ENCODE measurements around the gene KIAA1328. TPM values are rescaled to one million over a fixed set of nuclear protein-coding genes. Genes with fewer than 3 reads are reported as not detected.

The KIAA1328 gene
- total and polyA plus RNA-seq, 7 donors = 1.3 to 4.4 (median 3.5) TPM

GRCh38 chr18:36843199-36843598 lies 14.3 kb downstream of the KIAA1328 start:
- intact Hi-C loops (cut with DNase I) = no loop called here
- 90 to 96% (median 93%) methylated on average over 5 of the region's 5 CpGs for WGBS, 3 donors
- TF ChIP-seq CTCF (IDR thresholded peaks at IDR 0.05) = no peak

GRCh38 chr18:36843784-36844183 lies 14.9 kb downstream of the KIAA1328 start:
- H3K27me3 ChIP-seq (ENCODE audit: insufficient read depth in 3 of 3, low read length in 2 of 3) = no peaks in the 10 kb centered on the region
- no peaks in the 10 kb centered on the region for H3K4me1 ChIP-seq
- H3K36me3 ChIP-seq (ENCODE audit: insufficient read depth in 1 of 2, low read depth in 1 of 2) = no peaks in the 10 kb centered on the region
- WGBS, 3 donors = 89 to 96% (median 92%) methylated on average over 2 of the region's 2 CpGs
- H3K27ac ChIP-seq = no peak overlapping the region
- intact Hi-C loops (cut with DNase I) = no loop called here
- no peaks in the 10 kb centered on the region for H3K9me3 ChIP-seq
- H3K4me3 ChIP-seq = no peak overlapping the region
- no peak for DNase-seq
- no peak for TF ChIP-seq CTCF (IDR thresholded peaks at IDR 0.05)
- ATAC-seq = no peak

More at GRCh38 chr18:36843199-36843598, 14.3 kb downstream of the KIAA1328 start:
- Histone ChIP-seq H3K9me3 (no peaks in the 10 kb centered on the region), H3K4me1 (no peaks in the 10 kb centered on the region), H3K4me3 (no peak overlapping the region), H3K27ac (no peak overlapping the region), H3K36me3 (ENCODE audit: insufficient read depth in 1 of 2, low read depth in 1 of 2) (no peaks in the 10 kb centered on the region), H3K27me3 (ENCODE audit: insufficient read depth in 3 of 3, low read length in 2 of 3) (no peaks in the 10 kb centered on the region)
- ATAC-seq (no peak), DNase-seq (no peak)

- H3K36me3 ChIP-seq (ENCODE audit: insufficient read depth in 1 of 2, low read depth in 1 of 2) = no peaks in the 10 kb centered on the region
- no peak overlapping the region for H3K4me3 ChIP-seq
- TF ChIP-seq CTCF (IDR thresholded peaks at IDR 0.05) = no peak
- peaks cover 5% of the 10 kb centered on the region for H3K9me3 ChIP-seq
- 95 to 100% (median 99%) methylated on average over 2 of the region's 2 CpGs for WGBS, 3 donors
- H3K4me1 ChIP-seq = no peaks in the 10 kb centered on the region
- intact Hi-C loops (cut with DNase I) = no loop called here
- DNase-seq (no peak), ATAC-seq (no peak)
- H3K27me3 ChIP-seq (ENCODE audit: insufficient read depth in 3 of 3, low read length in 2 of 3) = no peaks in the 10 kb centered on the region
- no peak overlapping the region for H3K27ac ChIP-seq
Observed at GRCh38 chr18:36848609-36849008, 19.7 kb downstream of the KIAA1328 start.

GRCh38 chr18:36849288-36850006 lies 20.5 kb downstream of the KIAA1328 start:
- intact Hi-C loops (cut with DNase I) = no loop called here
- WGBS, 3 donors = 45 to 57% (median 57%) methylated on average over 2 of the region's 2 CpGs

More at GRCh38 chr18:36849288-36850006, 20.5 kb downstream of the KIAA1328 start:
- Histone ChIP-seq H3K36me3 (ENCODE audit: insufficient read depth in 1 of 2, low read depth in 1 of 2) (no peaks in the 10 kb centered on the region), H3K4me3 (no peak overlapping the region), H3K27me3 (ENCODE audit: insufficient read depth in 3 of 3, low read length in 2 of 3) (no peaks in the 10 kb centered on the region), H3K4me1 (no peaks in the 10 kb centered on the region), H3K9me3 (peaks cover 5% of the 10 kb centered on the region), H3K27ac (no peak overlapping the region)
- no peak for TF ChIP-seq CTCF (IDR thresholded peaks at IDR 0.05)
- ATAC-seq (no peak), DNase-seq (no peak)

All from psoas muscle (tissue), 8 donors.